ENCODE results near the gene CDK5RAP2. TPM values are rescaled to one million over a fixed set of nuclear protein-coding genes. Genes with fewer than 3 reads are reported as not detected.

Gene CDK5RAP2
- polyA plus RNA-seq, 1 experiment = 28.1 TPM

DNA sequence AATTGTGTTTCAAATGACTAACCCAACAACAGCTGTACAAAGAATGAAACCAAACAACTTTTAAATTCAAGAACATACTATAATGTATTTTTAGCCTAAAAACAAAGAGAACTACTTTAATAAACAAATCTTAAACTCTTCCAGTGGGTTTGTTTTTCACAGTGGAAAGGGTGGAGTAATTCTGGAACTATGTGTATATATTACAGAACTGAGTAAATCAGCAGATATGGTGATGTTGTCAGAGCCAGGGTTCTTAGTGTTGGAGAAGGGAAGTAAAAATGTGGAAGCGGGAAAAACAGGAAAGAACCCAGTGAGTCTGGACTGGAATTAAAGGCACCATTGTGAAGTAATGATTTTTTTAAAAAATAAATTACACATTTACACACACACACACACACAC is 144.9 kb downstream of the CDK5RAP2 start:
- ChIA-PET POLR2A (no interaction called here), CTCF (no interaction called here)
- Histone ChIP-seq H3K36me3 (ENCODE audit: control insufficient read depth, insufficient read depth, low read length) (0 out of 2 replicates have a peak, but pooled peaks cover 2% of the 10 kb centered on the region), H3K27me3 (ENCODE audit: control insufficient read depth, insufficient read depth, low read length) (no peaks in the 10 kb centered on the region), H3K4me3 (ENCODE audit: low read depth, low read length) (no peak overlapping the region)
- TF ChIP-seq, protein P1, sequence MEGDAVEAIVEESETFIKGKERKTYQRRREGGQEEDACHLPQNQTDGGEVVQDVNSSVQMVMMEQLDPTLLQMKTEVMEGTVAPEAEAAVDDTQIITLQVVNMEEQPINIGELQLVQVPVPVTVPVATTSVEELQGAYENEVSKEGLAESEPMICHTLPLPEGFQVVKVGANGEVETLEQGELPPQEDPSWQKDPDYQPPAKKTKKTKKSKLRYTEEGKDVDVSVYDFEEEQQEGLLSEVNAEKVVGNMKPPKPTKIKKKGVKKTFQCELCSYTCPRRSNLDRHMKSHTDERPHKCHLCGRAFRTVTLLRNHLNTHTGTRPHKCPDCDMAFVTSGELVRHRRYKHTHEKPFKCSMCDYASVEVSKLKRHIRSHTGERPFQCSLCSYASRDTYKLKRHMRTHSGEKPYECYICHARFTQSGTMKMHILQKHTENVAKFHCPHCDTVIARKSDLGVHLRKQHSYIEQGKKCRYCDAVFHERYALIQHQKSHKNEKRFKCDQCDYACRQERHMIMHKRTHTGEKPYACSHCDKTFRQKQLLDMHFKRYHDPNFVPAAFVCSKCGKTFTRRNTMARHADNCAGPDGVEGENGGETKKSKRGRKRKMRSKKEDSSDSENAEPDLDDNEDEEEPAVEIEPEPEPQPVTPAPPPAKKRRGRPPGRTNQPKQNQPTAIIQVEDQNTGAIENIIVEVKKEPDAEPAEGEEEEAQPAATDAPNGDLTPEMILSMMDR (IDR thresholded peaks at IDR 0.05; ENCODE audit: insufficient read depth, low read depth, low read length) = no peak
- no peak for DNase-seq (ENCODE audit: low read depth)

DNA sequence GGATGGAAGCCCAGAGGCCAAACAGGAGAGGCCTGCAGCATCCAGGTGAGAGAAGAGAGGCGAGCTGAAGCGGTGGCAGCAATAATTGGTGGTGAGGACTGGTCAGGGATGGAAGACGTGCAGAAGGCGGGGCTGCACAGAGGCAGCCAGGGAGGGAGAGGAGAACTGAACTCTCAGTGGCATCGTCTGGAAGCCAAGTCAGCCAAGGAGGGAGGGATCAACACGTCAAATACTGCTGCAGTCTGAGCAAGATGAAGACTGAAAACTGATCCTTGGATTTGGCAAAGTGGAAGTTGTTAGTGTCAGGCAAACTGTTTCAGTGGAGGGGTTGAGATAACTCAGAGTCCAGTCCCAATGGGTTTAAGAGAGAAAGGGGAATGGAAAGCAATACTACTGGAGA is 145.4 kb downstream of the CDK5RAP2 start:
- Histone ChIP-seq H3K4me3 (ENCODE audit: low read depth, low read length) (no peak overlapping the region), H3K27me3 (ENCODE audit: control insufficient read depth, insufficient read depth, low read length) (no peaks in the 10 kb centered on the region), H3K36me3 (ENCODE audit: control insufficient read depth, insufficient read depth, low read length) (0 out of 2 replicates have a peak, but pooled peaks cover 2% of the 10 kb centered on the region)
- no peak for DNase-seq (ENCODE audit: low read depth)
- TF ChIP-seq, protein P1 (IDR thresholded peaks at IDR 0.05; ENCODE audit: insufficient read depth, low read depth, low read length) = no peak
- CTCF ChIA-PET = no interaction called here
- POLR2A ChIA-PET = no interaction called here

DNA sequence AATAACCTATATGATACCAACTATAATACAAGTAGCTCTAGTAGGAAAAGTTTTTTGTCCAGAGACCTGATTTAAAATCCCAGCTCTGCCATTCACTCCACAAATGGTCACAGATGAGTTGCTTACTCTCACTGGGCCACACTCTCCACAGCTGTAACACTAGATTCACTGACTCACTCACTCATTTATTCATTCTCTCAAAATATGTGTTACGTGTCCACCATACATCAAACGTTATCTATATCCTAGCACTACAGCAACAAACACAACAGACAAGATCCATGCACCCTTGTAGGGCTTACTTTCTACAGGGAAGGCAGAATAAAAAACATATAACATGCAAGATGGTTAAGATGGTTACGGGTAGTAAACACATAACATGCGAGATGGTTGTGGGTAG is 146.3 kb downstream of the CDK5RAP2 start:
- no peak for DNase-seq (ENCODE audit: low read depth)
- Histone ChIP-seq H3K36me3 (ENCODE audit: control insufficient read depth, insufficient read depth, low read length) (no peaks in the 10 kb centered on the region), H3K27me3 (ENCODE audit: control insufficient read depth, insufficient read depth, low read length) (no peaks in the 10 kb centered on the region), H3K4me3 (ENCODE audit: low read depth, low read length) (no peak overlapping the region)
- POLR2A ChIA-PET = no interaction called here
- TF ChIP-seq, protein P1 (IDR thresholded peaks at IDR 0.05; ENCODE audit: insufficient read depth, low read depth, low read length) = no peak
- CTCF ChIA-PET = no interaction called here

DNA sequence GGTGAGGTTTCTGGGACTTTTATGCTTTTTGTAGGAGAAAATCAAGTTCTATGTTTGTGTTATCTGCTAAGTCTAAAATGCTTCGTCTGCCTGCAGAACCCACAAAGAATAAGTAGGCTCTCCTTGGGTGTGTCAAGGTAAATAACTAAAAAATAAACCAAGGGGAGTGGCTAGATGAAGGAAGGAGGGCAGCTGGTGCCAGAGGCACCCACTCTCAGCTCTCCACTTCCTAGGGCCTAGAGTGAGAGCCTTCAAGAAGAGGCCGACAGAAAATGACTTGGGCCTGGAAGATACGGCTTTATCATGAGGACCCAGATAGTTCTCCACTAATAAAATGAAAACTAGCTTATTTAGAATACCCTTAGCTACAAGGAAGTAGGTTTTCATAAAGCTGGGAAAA is 147.4 kb downstream of the CDK5RAP2 start:
- Histone ChIP-seq H3K27me3 (ENCODE audit: control insufficient read depth, insufficient read depth, low read length) (no peaks in the 10 kb centered on the region), H3K36me3 (ENCODE audit: control insufficient read depth, insufficient read depth, low read length) (no peaks in the 10 kb centered on the region), H3K4me3 (ENCODE audit: low read depth, low read length) (no peak overlapping the region)
- CTCF ChIA-PET = no interaction called here
- TF ChIP-seq, protein P1 (IDR thresholded peaks at IDR 0.05; ENCODE audit: insufficient read depth, low read depth, low read length) = no peak
- no peak for DNase-seq (ENCODE audit: low read depth)
- POLR2A ChIA-PET = no interaction called here

DNA sequence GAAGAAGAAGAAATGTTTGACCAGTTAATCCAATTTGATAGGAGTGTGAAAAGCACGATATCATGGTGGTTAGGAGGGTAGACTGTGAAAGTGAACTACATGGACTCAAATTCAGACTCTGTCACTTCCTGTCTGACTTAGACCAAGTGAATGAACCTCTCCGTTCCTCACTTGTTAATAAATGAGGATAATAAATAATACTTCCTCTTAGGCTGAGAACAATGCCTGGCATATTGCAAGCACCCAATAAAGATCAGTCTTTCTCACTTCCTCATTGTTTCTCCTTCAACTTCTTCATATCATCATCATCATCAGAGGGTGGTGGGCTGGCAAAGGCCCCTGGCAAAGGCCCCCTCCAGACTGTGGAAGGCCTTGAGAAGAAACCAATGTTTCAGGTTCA is 148.7 kb downstream of the CDK5RAP2 start:
- TF ChIP-seq, protein P1 (IDR thresholded peaks at IDR 0.05; ENCODE audit: insufficient read depth, low read depth, low read length) = no peak
- ChIA-PET POLR2A (no interaction called here), CTCF (no interaction called here)
- H3K4me3 ChIP-seq (ENCODE audit: low read depth, low read length) = no peak overlapping the region
- no peaks in the 10 kb centered on the region for H3K36me3 ChIP-seq (ENCODE audit: control insufficient read depth, insufficient read depth, low read length)
- H3K27me3 ChIP-seq (ENCODE audit: control insufficient read depth, insufficient read depth, low read length) = no peaks in the 10 kb centered on the region
- no peak for DNase-seq (ENCODE audit: low read depth)

Data from BJ (cell line).